ENCODE data around the gene FAM72B.
"Not testable (repeated sequence)": the region's sequence is repeated elsewhere in the genome, so short reads cannot be mapped to it uniquely, and the experiment has no call there.

Gene FAM72B

GRCh38 chr1:121131494-121131893 is 52.6 kb downstream of the FAM72B start:
- not testable (repeated sequence) for H3K27me3 Mint-ChIP-seq (ENCODE audit: low read depth); H3K27ac Mint-ChIP-seq; H3K9me3 Mint-ChIP-seq; H3K36me3 Mint-ChIP-seq (ENCODE audit: low read depth); H3K4me3 Mint-ChIP-seq; H3K4me1 Mint-ChIP-seq (ENCODE audit: low read depth)

GRCh38 chr1:121118480-121118824 is 65.7 kb downstream of the FAM72B start:
- not testable (repeated sequence) for H3K27me3 Mint-ChIP-seq (ENCODE audit: low read depth); H3K27ac Mint-ChIP-seq; H3K4me3 Mint-ChIP-seq; H3K36me3 Mint-ChIP-seq (ENCODE audit: low read depth); H3K9me3 Mint-ChIP-seq; H3K4me1 Mint-ChIP-seq (ENCODE audit: low read depth)
